Measurements from ENCODE around the gene DNAJC4. TPM values are rescaled to one million over a fixed set of nuclear protein-coding genes. Genes with fewer than 3 reads are reported as not detected.

DNAJC4 gene
- polyA plus RNA-seq (ENCODE audit: insufficient read length), result 66.2 TPM

- DNase-seq, result peak; percentile 91
Observed at GRCh38 chr11:64230171-64230984, at the start of gene DNAJC4. Gene DNAJC4 (plus strand): TSS chr11:64230548. CDS start chr11:64230855, 307 bp downstream.

- DNase-seq, result no peak
Observed at GRCh38 chr11:64180891-64181290, 49.5 kb upstream of the DNAJC4 start.

- peak; percentile 90 for DNase-seq
Observed at GRCh38 chr11:64181506-64182411, 48.6 kb upstream of the DNAJC4 start.

GRCh38 chr11:64183890-64184289, 46.5 kb upstream of the DNAJC4 start:
- no peak for DNase-seq

GRCh38 chr11:64185175-64185692, 45.1 kb upstream of the DNAJC4 start:
- peak; percentile 85 for DNase-seq

- DNase-seq, result peak; percentile 100
Observed at GRCh38 chr11:64185693-64186491, 44.5 kb upstream of the DNAJC4 start, which contains the start of gene STIP1. Gene STIP1 (plus strand): TSS chr11:64186171. CDS start chr11:64186262, 91 bp downstream.

- no peak for DNase-seq
Observed at GRCh38 chr11:64186492-64187165, 43.7 kb upstream of the DNAJC4 start.

- DNase-seq, result no peak
Observed at GRCh38 chr11:64192434-64192833, 37.9 kb upstream of the DNAJC4 start.

GRCh38 chr11:64196626-64197025, 33.7 kb upstream of the DNAJC4 start:
- no peak for DNase-seq

- DNase-seq, result no peak
Observed at GRCh38 chr11:64198511-64198910, 31.8 kb upstream of the DNAJC4 start.

GRCh38 chr11:64201543-64201942, 28.8 kb upstream of the DNAJC4 start:
- DNase-seq, result no peak

GRCh38 chr11:64202992-64203391, 27.4 kb upstream of the DNAJC4 start:
- no peak for DNase-seq

GRCh38 chr11:64203421-64204079, 26.8 kb upstream of the DNAJC4 start:
- DNase-seq, result no peak

GRCh38 chr11:64204080-64204440, 26.3 kb upstream of the DNAJC4 start:
- no peak for DNase-seq

- peak; percentile 82 for DNase-seq
Observed at GRCh38 chr11:64204464-64204989, 25.8 kb upstream of the DNAJC4 start.

- no peak for DNase-seq
Observed at GRCh38 chr11:64206457-64207255, 23.7 kb upstream of the DNAJC4 start, which contains the start of gene FERMT3. Gene FERMT3 (plus strand): TSS chr11:64206721. CDS start chr11:64207365, 644 bp downstream.

GRCh38 chr11:64207256-64208085, 22.9 kb upstream of the DNAJC4 start:
- peak; percentile 74 for DNase-seq

- no peak for DNase-seq
Observed at GRCh38 chr11:64208086-64208795, 22.1 kb upstream of the DNAJC4 start.

Measured in hindlimb muscle (tissue), 1 donor.